ENCODE data around the gene NAA15.

NAA15 gene

GRCh38 chr4:139361301-139361700, 60.0 kb downstream of the NAA15 start:
- TF ChIP-seq CTCF (IDR thresholded peaks at IDR 0.05): no peak
- Mint-ChIP-seq H3K36me3 (ENCODE audit: low read depth) (peaks cover 53% of the 10 kb centered on the region), H3K27ac (no peak overlapping the region), H3K9me3 (no peaks in the 10 kb centered on the region), H3K4me3 (no peak overlapping the region), H3K4me1 (no peaks in the 10 kb centered on the region), H3K27me3 (ENCODE audit: low read depth, poor library complexity) (no peaks in the 10 kb centered on the region)
- no peak for DNase-seq

- no peak for DNase-seq
- H3K27ac Mint-ChIP-seq: peak overlapping the region; percentile 36
- H3K36me3 Mint-ChIP-seq (ENCODE audit: low read depth): peaks cover 85% of the 10 kb centered on the region
- TF ChIP-seq CTCF (IDR thresholded peaks at IDR 0.05): no peak
- H3K9me3 Mint-ChIP-seq: no peaks in the 10 kb centered on the region
- no peak overlapping the region for H3K4me3 Mint-ChIP-seq
- H3K27me3 Mint-ChIP-seq (ENCODE audit: low read depth, poor library complexity): peaks cover 4% of the 10 kb centered on the region
- peaks cover 15% of the 10 kb centered on the region for H3K4me1 Mint-ChIP-seq
Observed at GRCh38 chr4:139367421-139368090, 66.3 kb downstream of the NAA15 start.

GRCh38 chr4:139368998-139369397, 67.7 kb downstream of the NAA15 start:
- no peak for TF ChIP-seq CTCF (IDR thresholded peaks at IDR 0.05)
- Mint-ChIP-seq H3K9me3 (no peaks in the 10 kb centered on the region), H3K36me3 (ENCODE audit: low read depth) (peaks cover 82% of the 10 kb centered on the region), H3K27ac (no peak overlapping the region), H3K27me3 (ENCODE audit: low read depth, poor library complexity) (peaks cover 4% of the 10 kb centered on the region), H3K4me1 (peaks cover 15% of the 10 kb centered on the region), H3K4me3 (no peak overlapping the region)
- no peak for DNase-seq

- Mint-ChIP-seq H3K27me3 (ENCODE audit: low read depth, poor library complexity) (peaks cover 4% of the 10 kb centered on the region), H3K4me1 (no peaks in the 10 kb centered on the region), H3K9me3 (no peaks in the 10 kb centered on the region), H3K36me3 (ENCODE audit: low read depth) (peaks cover 66% of the 10 kb centered on the region), H3K4me3 (no peak overlapping the region), H3K27ac (no peak overlapping the region)
- no peak for TF ChIP-seq CTCF (IDR thresholded peaks at IDR 0.05)
- no peak for DNase-seq
Observed at GRCh38 chr4:139374251-139374650, 72.9 kb downstream of the NAA15 start.

GRCh38 chr4:139386421-139386820, 85.1 kb downstream of the NAA15 start:
- DNase-seq: no peak
- H3K27ac Mint-ChIP-seq: no peak overlapping the region
- TF ChIP-seq CTCF (IDR thresholded peaks at IDR 0.05): no peak
- no peaks in the 10 kb centered on the region for H3K27me3 Mint-ChIP-seq (ENCODE audit: low read depth, poor library complexity)
- H3K4me3 Mint-ChIP-seq: no peak overlapping the region
- no peaks in the 10 kb centered on the region for H3K9me3 Mint-ChIP-seq
- no peaks in the 10 kb centered on the region for H3K4me1 Mint-ChIP-seq
- H3K36me3 Mint-ChIP-seq (ENCODE audit: low read depth): peaks cover 64% of the 10 kb centered on the region

- Mint-ChIP-seq H3K27me3 (ENCODE audit: low read depth, poor library complexity) (no peaks in the 10 kb centered on the region), H3K4me1 (no peaks in the 10 kb centered on the region), H3K9me3 (no peaks in the 10 kb centered on the region), H3K4me3 (no peak overlapping the region), H3K36me3 (ENCODE audit: low read depth) (peaks cover 67% of the 10 kb centered on the region), H3K27ac (no peak overlapping the region)
- no peak for TF ChIP-seq CTCF (IDR thresholded peaks at IDR 0.05)
- no peak for DNase-seq
Observed at GRCh38 chr4:139389102-139389501, 87.8 kb downstream of the NAA15 start.

All from nephron progenitor cell (in vitro differentiated cells).